HG02610 (cell line): Measurements from ENCODE around the gene ACAP2.

Experiments used
- ATAC-seq: cut with Tn5 transposase; IDR thresholded peaks from one replicate; pipeline ENCODE4 v1.9.1; 2021; ENCODE audit warnings: mild to moderate bottlenecking, moderate library complexity; ENCODE audit not compliant: unreplicated experiment

The ACAP2 gene

GRCh38 chr3:195263193-195263924 lies 179.5 kb downstream of the ACAP2 start:
- no peak for ATAC-seq

- no peak for ATAC-seq
These were observed 180.9 kb downstream of the ACAP2 start for GRCh38 chr3:195261925-195262324.

- no peak for ATAC-seq
These were observed 182.4 kb downstream of the ACAP2 start for GRCh38 chr3:195260280-195260905.

- ATAC-seq, result peak; percentile 69
These were observed 183.1 kb downstream of the ACAP2 start for GRCh38 chr3:195259475-195260279.

- ATAC-seq, result no peak
These were observed 183.7 kb downstream of the ACAP2 start for GRCh38 chr3:195259154-195259474.

GRCh38 chr3:195258449-195259153 lies 184.2 kb downstream of the ACAP2 start:
- no peak for ATAC-seq

GRCh38 chr3:195257454-195258448 lies 185.1 kb downstream of the ACAP2 start:
- ATAC-seq, result no peak

DNA sequence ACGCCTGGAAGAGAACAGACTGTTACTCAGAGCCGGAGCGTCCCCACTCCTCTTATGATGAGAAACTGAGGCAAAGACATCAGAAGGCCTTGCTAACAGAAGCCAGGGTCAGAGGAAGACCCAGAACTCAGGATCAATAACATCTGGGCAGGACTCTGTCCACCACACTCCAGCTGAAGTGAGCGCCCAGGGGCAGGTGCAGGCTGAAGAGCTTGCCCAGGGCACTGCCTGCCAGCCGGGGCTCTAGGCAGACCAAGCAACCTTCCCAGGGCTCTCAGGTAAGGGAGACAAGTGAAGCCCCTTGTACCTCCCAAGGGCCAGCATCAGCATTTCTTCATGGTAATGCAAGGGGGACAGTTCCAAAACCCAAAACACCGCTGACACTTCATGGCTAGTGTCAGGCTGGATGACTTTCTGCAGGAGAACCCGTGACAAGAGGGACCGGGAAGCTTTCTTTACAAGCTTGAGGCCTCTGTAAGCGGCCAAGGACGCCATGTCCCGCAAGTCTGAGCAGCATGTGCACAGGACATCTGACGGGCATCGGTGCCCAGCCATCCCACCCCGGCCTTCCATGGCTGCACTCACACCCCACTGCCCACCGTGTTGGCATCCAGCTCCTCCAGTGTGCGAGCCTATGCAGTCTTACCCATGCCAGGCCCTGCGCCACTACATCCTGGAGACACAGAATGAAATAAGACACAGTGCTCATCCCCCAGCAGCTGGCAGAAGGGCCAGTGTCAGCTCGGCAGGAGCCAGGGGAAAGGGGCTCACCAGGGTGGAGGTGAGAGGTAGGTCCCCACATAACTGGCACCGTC lies 186.0 kb downstream of the ACAP2 start:
- no peak for ATAC-seq

DNA sequence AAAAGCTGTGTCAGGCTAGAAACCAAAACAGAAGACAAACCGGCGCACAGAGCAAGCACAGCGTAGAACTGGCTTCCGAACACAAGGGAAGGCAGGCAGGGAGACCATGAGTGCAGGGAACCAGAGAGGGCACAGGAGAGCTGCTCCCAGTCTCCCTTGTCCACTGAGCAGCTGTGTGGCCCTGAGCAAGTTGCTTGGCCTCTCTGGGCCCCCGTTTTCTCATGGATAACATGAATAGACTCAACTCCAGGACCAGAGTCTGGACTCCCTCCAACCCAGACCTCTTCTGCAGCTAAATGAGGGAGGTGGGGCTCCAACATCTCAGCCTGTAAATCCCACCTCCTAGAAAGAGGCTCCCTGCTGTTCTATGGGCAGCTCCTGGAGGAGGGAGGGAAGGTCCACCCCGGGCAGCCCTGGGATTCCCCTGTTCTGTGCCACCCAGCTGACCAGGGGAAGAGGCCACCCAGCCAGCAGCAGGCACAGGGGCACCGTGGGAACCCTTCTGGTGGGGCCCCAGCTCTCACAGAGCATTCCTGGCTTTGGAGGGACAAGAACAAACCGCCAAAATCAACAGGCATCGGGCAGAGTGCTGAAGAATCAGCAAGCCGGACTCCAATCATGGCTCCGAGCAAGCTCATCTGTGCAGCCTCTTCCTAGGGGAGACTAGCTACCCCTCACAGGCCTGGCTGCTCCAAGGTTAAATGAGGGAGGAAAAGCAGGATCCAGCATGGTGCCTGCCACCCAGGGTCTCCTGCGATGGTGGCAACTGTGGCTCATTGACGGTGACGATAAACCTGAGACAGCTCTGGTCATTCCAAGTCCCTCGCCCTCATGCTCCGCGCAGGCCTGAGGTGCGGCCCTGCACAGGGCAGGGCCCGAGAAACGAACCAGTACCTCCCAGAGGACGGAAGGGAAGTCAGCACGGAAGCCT lies 187.0 kb downstream of the ACAP2 start:
- ATAC-seq, result no peak

GRCh38 chr3:195255176-195255500 lies 187.7 kb downstream of the ACAP2 start:
- no peak for ATAC-seq

- no peak for ATAC-seq
These were observed 188.2 kb downstream of the ACAP2 start for GRCh38 chr3:195254454-195255175.

DNA sequence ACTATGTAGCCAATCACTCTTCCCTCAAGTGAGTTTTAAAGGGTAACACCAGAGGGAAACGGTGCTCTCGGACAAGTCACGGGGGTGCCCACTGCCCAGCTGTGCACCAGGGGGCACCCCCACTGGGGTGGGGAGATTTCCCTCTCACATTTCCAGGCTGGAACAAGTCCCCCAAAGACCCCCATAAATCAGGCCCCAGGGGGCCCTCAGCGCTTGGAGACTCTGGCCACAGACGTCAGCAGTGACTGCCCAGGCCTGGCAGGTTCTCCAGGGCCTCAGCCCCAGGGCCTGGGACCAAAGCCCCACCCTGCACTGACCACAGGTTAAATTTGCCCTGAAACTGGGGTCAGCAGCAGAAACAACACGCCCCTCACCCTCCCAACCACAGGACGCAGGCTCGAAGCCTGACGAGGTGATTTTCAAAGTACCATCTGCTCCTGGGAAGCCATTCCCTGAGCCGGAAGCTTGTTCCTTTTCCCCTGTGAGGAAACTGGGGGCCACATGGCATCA lies 188.8 kb downstream of the ACAP2 start:
- no peak for ATAC-seq

GRCh38 chr3:195251336-195252065 lies 191.3 kb downstream of the ACAP2 start:
- ATAC-seq, result no peak

- ATAC-seq, result peak; percentile 48
These were observed 192.2 kb downstream of the ACAP2 start for GRCh38 chr3:195250473-195251251.

GRCh38 chr3:195249858-195250464 lies 192.9 kb downstream of the ACAP2 start:
- ATAC-seq, result no peak
